HCT116 (cell line): ENCODE measurements around the gene PRDX2. TPM values are rescaled to one million over a fixed set of nuclear protein-coding genes. Genes with fewer than 3 reads are reported as not detected.

Source experiments
- ATAC-seq: fragments of 200-7000 bp; cut with Tn5 transposase; 2 replicates; pipeline ENCODE4 v1.9.1; 2020; ENCODE audit warnings: mild to moderate bottlenecking, moderate library complexity
- BruUV-seq: library from RNA; stranded (reverse); fragments of 400-500 nt; replicated peaks from 2 replicates; lab custom pipeline; 2021; lab: Mats Ljungman, UMichigan
- CTCF ChIA-PET: fragments of 300-600 bp; sonication (Branson Sonifier 250); formaldehyde crosslinking; loops from one replicate; lab custom pipeline; 2021; ENCODE audit warnings: antibody characterized with exemption; lab: Charles Lee
- POLR2A ChIA-PET: fragments of 300-600, 350-600 bp; sonication (Branson Sonifier 250); formaldehyde crosslinking; loops from one replicate; lab custom pipeline; 2021; ENCODE audit warnings: antibody characterized with exemption; lab: Charles Lee
- RAD21 ChIA-PET, 2 experiments: fragments of 300-600 bp; sonication (Branson Sonifier 250); formaldehyde crosslinking; loops; one replicate each; lab custom pipeline; 2023; ENCODE audit warnings: low total read pairs in 2 of 2; ENCODE audit not compliant: uncharacterized antibody in 2 of 2, unreplicated experiment in 2 of 2, low non-redundant PET in 1 of 2; lab: Charles Lee
- DNase-seq: peaks from one replicate; pipeline ENCODE4 v3.0.0-alpha.2; 2010; ENCODE audit warnings: low read depth, low spot score
- H2AFZ ChIP-seq: fragments of 200-600 bp; shearing (Covaris generic), sonication (generic); 2 replicates; pipeline ENCODE4 v1.6.1; 2017; ENCODE audit warnings: low read depth, mixed run types, mixed read lengths, antibody characterized with exemption, low read length; ENCODE audit not compliant: poor library complexity, severe bottlenecking
- H3K27ac ChIP-seq: 2 replicates; pipeline ENCODE4 v1.5.1; 2012; ENCODE audit warnings: low read depth, low read length
- H3K27me3 ChIP-seq: fragments of 200-600 bp; sonication (generic); 2 replicates; pipeline ENCODE4 v1.6.1; 2016; ENCODE audit warnings: mixed run types, low read length, mixed read lengths; ENCODE audit not compliant: insufficient read depth
- H3K36me3 ChIP-seq, 2 experiments: fragments of 200-500 bp in 1 of 2; fragments of 200-600 bp in 1 of 2; sonication (Bioruptor generic) in 1 of 2; sonication (generic) in 1 of 2; 2 replicates each; pipeline versions ENCODE4 v1.5.1 to v1.6.1; 2014 to 2016; ENCODE audit warnings: low read length in 2 of 2, inconsistent platforms in 1 of 2, mixed read lengths in 1 of 2, mixed run types in 1 of 2; ENCODE audit not compliant: insufficient read depth in 2 of 2, control insufficient read depth in 1 of 2
- H3K4me1 ChIP-seq, 2 experiments: fragments of 200-600 bp in 1 of 2; sonication (generic) in 1 of 2; 2 replicates each; pipeline versions ENCODE4 v1.5.1 to v1.6.1; 2012 to 2017; ENCODE audit warnings: low read length in 2 of 2, inconsistent platforms in 1 of 2, mild to moderate bottlenecking in 1 of 2, mixed read lengths in 1 of 2, mixed run types in 1 of 2, moderate library complexity in 1 of 2; ENCODE audit not compliant: insufficient read depth in 2 of 2, control insufficient read depth in 1 of 2
- H3K4me2 ChIP-seq: fragments of 200-600 bp; sonication (generic); 2 replicates; pipeline ENCODE4 v1.6.1; 2017; ENCODE audit warnings: mixed run types, low read length, mixed read lengths
- H3K4me3 ChIP-seq, 2 experiments: fragments of 200-600 bp in 1 of 2; sonication (generic) in 1 of 2; replicated peaks in 1 of 2; 2 replicates each; pipeline ENCODE4 v1.5.1; 2011 to 2016; ENCODE audit warnings: low read length in 2 of 2, control low read depth in 1 of 2, low read depth in 1 of 2, mild to moderate bottlenecking in 1 of 2, mixed read lengths in 1 of 2, mixed run types in 1 of 2
- H3K79me2 ChIP-seq: fragments of 200-600 bp; sonication (generic); 2 replicates; pipeline ENCODE4 v1.6.1; 2017; ENCODE audit warnings: mild to moderate bottlenecking, mixed run types, low read length, moderate library complexity, mixed read lengths; ENCODE audit not compliant: insufficient read depth
- H3K9ac ChIP-seq: fragments of 200-600 bp; sonication (generic); 2 replicates; pipeline ENCODE4 v1.6.1; 2016; ENCODE audit warnings: low read length, mixed read lengths
- H3K9me2 ChIP-seq: fragments of 200-600 bp; sonication (generic), shearing (Covaris generic); 2 replicates; pipeline ENCODE4 v1.6.1; 2017; ENCODE audit warnings: mixed run types, mild to moderate bottlenecking, moderate library complexity; ENCODE audit not compliant: insufficient read depth
- H3K9me3 ChIP-seq, 2 experiments: fragments of 200-500 bp in 1 of 2; fragments of 200-600 bp in 1 of 2; sonication (Bioruptor generic) in 1 of 2; sonication (generic) in 1 of 2; 2 replicates each; pipeline ENCODE4 v1.6.1; 2014 to 2017; ENCODE audit warnings: low read length in 2 of 2, mixed read lengths in 2 of 2, inconsistent platforms in 1 of 2, low read depth in 1 of 2, mild to moderate bottlenecking in 1 of 2, mixed run types in 1 of 2, moderate library complexity in 1 of 2; ENCODE audit not compliant: control insufficient read depth in 1 of 2, insufficient read depth in 1 of 2
- H4K20me1 ChIP-seq: fragments of 200-600 bp; sonication (generic), shearing (Covaris generic); 2 replicates; pipeline ENCODE4 v1.6.1; 2017; ENCODE audit warnings: mixed run types, mild to moderate bottlenecking, moderate library complexity; ENCODE audit not compliant: insufficient read depth
- ATF3 ChIP-seq: IDR thresholded peaks from 2 replicates; pipeline ENCODE4 v1.6.1; 2012
- CTCF ChIP-seq, 3 experiments: fragments of 200-600 bp in 1 of 3; sonication (generic) in 1 of 3; IDR thresholded peaks in 2 of 3; conservative IDR thresholded peaks in 1 of 3; 2 replicates each; pipeline ENCODE4 v1.5.1; 2012 to 2017; ENCODE audit warnings: low read depth in 2 of 3, low read length in 2 of 3, antibody characterized with exemption in 1 of 3, borderline replicate concordance in 1 of 3, control low read depth in 1 of 3, mild to moderate bottlenecking in 1 of 3, mixed read lengths in 1 of 3, mixed run types in 1 of 3, moderate library complexity in 1 of 3; ENCODE audit not compliant: insufficient read depth in 1 of 3
- EGR1 ChIP-seq: IDR thresholded peaks from 2 replicates; pipeline ENCODE4 v1.6.1; 2012; ENCODE audit warnings: low read depth
- ELF1 ChIP-seq: IDR thresholded peaks from 2 replicates; pipeline ENCODE4 v1.6.1; 2012; ENCODE audit warnings: low read depth, borderline replicate concordance
- EZH2 ChIP-seq: fragments of 200-600 bp; sonication (generic); IDR thresholded peaks from 2 replicates; pipeline ENCODE4 v1.6.1; 2017; ENCODE audit warnings: antibody characterized with exemption, mixed run types
- EZH2phosphoT487 ChIP-seq: fragments of 200-600 bp; IDR thresholded peaks from 2 replicates; pipeline ENCODE4 v1.6.1; 2018; ENCODE audit warnings: antibody characterized with exemption, borderline replicate concordance
- FOSL1 ChIP-seq: IDR thresholded peaks from 2 replicates; pipeline ENCODE4 v1.6.1; 2012; ENCODE audit warnings: low read depth
- JUND ChIP-seq: IDR thresholded peaks from 2 replicates; pipeline ENCODE4 v1.6.1; 2012
- POLR2AphosphoS5 ChIP-seq: IDR thresholded peaks from 2 replicates; pipeline ENCODE4 v1.6.1; 2011; ENCODE audit warnings: mild to moderate bottlenecking, low read depth, low read length, moderate library complexity
- SP1 ChIP-seq: IDR thresholded peaks from 2 replicates; pipeline ENCODE4 v1.6.1; 2012; ENCODE audit warnings: low read depth
- ZFX ChIP-seq: fragments of 450-650 bp; IDR thresholded peaks from 2 replicates; pipeline ENCODE4 v1.6.1; 2017
- intact Hi-C: fragments of 100-400 bp; cut with micrococcal nuclease; formaldehyde crosslinking; loops from 2 replicates; pipeline ENCODE4 v1.10.0; 2022
- total RNA-seq: library from RNA; stranded (reverse); gene quantifications from one replicate; pipeline ENCODE4 v1.2.1, GENCODE V29; 2021; ENCODE audit not compliant: unreplicated experiment
- TF ChIP-seq, protein P1 (sequence below): IDR thresholded peaks from 2 replicates; pipeline ENCODE4 v1.6.1; 2012

The PRDX2 gene
- total RNA-seq, 1 experiment from 2014 or later: 387 TPM

GRCh38 chr19:12759686-12760085 lies 41.9 kb downstream of the PRDX2 start:
- Histone ChIP-seq H3K9ac (no peak overlapping the region), H3K4me3 (no peak overlapping the region), H3K9me2 (no peaks in the 10 kb centered on the region), H3K4me1 (peaks cover 4 to 13% of the 10 kb centered on the region in 2 experiments; a peak in 3 of 4 replicates), H3K27me3 (no peaks in the 10 kb centered on the region), H3K9me3 (no peaks in the 10 kb centered on the region), H3K36me3 (peaks cover 11 to 12% of the 10 kb centered on the region in 2 experiments), H3K4me2 (no peak overlapping the region), H2AFZ (no peak overlapping the region), H3K79me2 (no peaks in the 10 kb centered on the region), H4K20me1 (no peaks in the 10 kb centered on the region), H3K27ac (no peak overlapping the region)
- DNase-seq (no peak), ATAC-seq (no peak)
- ChIA-PET POLR2A (interaction anchor here (0.6 to 2.7 kb wide), 4 partner anchors 32 to 53 kb away, joined by 3 to 9 read pairs (median 5); partner anchors contain the start of gene JUNB), RAD21 (interaction anchor here in 1 of 2 experiments (0.8 kb wide), 1 partner anchor 88 kb away, joined by 3 read pairs; no protein-coding TSS in a partner anchor), CTCF (interaction anchor here (0.6 to 6.1 kb wide), 13 partner anchors 11 to 121 kb away, joined by 3 to 87 read pairs (median 5); partner anchors contain the start of genes DNASE2, HOOK2, JUNB and RTBDN)
- BruUV-seq: no TSS peak
- no peak for TF ChIP-seq POLR2AphosphoS5
- no peak for TF ChIP-seq ELF1
- TF ChIP-seq, protein P1, sequence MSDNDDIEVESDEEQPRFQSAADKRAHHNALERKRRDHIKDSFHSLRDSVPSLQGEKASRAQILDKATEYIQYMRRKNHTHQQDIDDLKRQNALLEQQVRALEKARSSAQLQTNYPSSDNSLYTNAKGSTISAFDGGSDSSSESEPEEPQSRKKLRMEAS: no peak
- TF ChIP-seq, all 23 proteins: peak for 0
- intact Hi-C loops: no loop called here

DNA sequence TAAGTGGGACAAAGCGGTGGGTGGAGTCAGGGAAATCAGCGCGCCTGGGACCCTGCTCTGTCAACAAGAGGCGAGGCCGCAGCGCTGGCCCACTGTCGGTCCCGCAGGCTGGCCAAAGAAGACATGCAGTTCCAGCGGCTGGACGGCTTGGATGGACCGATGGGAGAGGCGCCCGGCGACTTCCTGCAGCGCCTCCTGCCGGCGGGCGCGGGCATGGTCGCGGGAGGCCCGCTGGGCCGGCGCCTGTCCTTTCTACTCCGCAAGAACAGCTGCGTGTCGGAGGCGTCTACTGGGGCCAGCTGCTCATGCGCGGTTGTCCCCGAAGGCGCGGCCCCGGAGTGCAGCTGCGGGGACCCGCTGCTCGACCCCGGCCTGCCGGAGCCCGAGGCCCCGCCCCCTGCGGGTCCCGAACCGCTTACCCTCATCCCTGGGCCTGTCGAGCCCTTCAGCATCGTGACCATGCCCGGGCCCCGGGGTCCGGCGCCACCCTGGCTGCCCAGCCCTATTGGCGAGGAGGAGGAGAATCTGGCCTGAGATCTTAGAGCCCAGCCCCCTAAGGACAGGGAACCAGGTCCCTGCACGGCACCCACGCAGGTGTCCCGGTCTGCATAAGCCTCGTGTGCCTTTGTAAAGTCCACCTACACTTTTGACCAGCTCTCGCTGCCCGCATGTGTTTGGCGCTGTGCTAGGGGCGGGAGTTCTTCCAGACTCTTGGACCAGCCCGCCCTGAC lies 43.9 kb downstream of the PRDX2 start:
- Histone ChIP-seq H3K4me2 (peak overlapping the region; percentile 93), H3K4me3 (peak overlapping the region; percentile 33 to 55), H3K9me3 (no peaks in the 10 kb centered on the region), H3K79me2 (no peaks in the 10 kb centered on the region), H3K4me1 (peaks cover 4 to 13% of the 10 kb centered on the region in 2 experiments; a peak in 3 of 4 replicates), H4K20me1 (no peaks in the 10 kb centered on the region), H3K9me2 (no peaks in the 10 kb centered on the region), H3K27me3 (no peaks in the 10 kb centered on the region), H3K36me3 (no peaks in the 10 kb centered on the region), H3K9ac (peak overlapping the region; percentile 50), H2AFZ (peak overlapping the region; percentile 74), H3K27ac (peak overlapping the region; percentile 31; the same call in 1 of the 2 replicates)
- DNase-seq (peak; percentile 52), ATAC-seq (peak; percentile 87)
- ChIA-PET CTCF (interaction anchor here (0.5 to 6.1 kb wide), 30 partner anchors 9 to 207 kb away, joined by 3 to 87 read pairs (median 4); partner anchors contain the start of genes DNASE2, GCDH, GET3 and JUNB), RAD21 (interaction anchor here in 1 of 2 experiments (0.5 to 1.0 kb wide), 3 partner anchors 9 to 115 kb away, joined by 3 read pairs; no protein-coding TSS in a partner anchor), POLR2A (interaction anchor here (0.6 to 1.4 kb wide), 9 partner anchors 8 to 72 kb away, joined by 3 to 6 read pairs (median 3); partner anchors contain the start of genes GET3, JUNB and RNASEH2A)
- intact Hi-C loops: loop anchor here (1.0 kb wide), 1 partner anchor 40 kb away; no protein-coding TSS in a partner anchor
- no TSS peak for BruUV-seq
- TF ChIP-seq EZH2: no peak
- TF ChIP-seq EZH2phosphoT487: no peak
- no peak for TF ChIP-seq EGR1
- no peak for TF ChIP-seq FOSL1
- TF ChIP-seq JUND: no peak
- no peak for TF ChIP-seq ATF3
- no peak for TF ChIP-seq SP1
- TF ChIP-seq CTCF (IDR thresholded peaks at IDR 0.05 in 2 of 3, conservative IDR thresholded peaks at IDR 0.05 in 1 of 3; ENCODE audit: borderline replicate concordance in 1 of 3, insufficient read depth in 1 of 3, low read depth in 2 of 3, low read length in 2 of 3): peak; percentile 72 to 94 (median 88)
- no peak; the same call in 1 of the 2 replicates for TF ChIP-seq ZFX
